ENCODE data around the gene USP36. TPM values are rescaled to one million over a fixed set of nuclear protein-coding genes. Genes with fewer than 3 reads are reported as not detected.

Gene USP36
- polyA plus RNA-seq, 1 experiment = 18.3 TPM

GRCh38 chr17:78864117-78864516 lies 23.5 kb upstream of the USP36 start:
- DNase-seq (ENCODE audit: low read depth, low spot score) = no peak
- POLR2A ChIA-PET = interaction anchor here (0.6 kb wide), 1 partner anchor 14 kb away, joined by 4 read pairs; no protein-coding TSS in a partner anchor
- CTCF ChIA-PET = interaction anchor here (1.2 kb wide), 1 partner anchor 107 kb away, joined by 5 read pairs; no protein-coding TSS in a partner anchor

GRCh38 chr17:78862073-78863023 lies 21.7 kb upstream of the USP36 start:
- H3K9me3 ChIP-seq (ENCODE audit: control insufficient read depth, insufficient read depth, low read length) = peaks cover 6% of the 10 kb centered on the region; the same call in 1 of the 2 replicates
- CTCF ChIA-PET = interaction anchor here (0.6 to 1.0 kb wide), 2 partner anchors 9 to 205 kb away, joined by 3 to 4 read pairs; no protein-coding TSS in a partner anchor
- no peaks in the 10 kb centered on the region for H3K27me3 ChIP-seq (ENCODE audit: control insufficient read depth, insufficient read depth, low read length)
- DNase-seq (ENCODE audit: low read depth, low spot score) = peak; percentile 93
- H3K27ac ChIP-seq (ENCODE audit: low read depth, low read length) = peak overlapping the region; percentile 97
- TF ChIP-seq, protein P1, sequence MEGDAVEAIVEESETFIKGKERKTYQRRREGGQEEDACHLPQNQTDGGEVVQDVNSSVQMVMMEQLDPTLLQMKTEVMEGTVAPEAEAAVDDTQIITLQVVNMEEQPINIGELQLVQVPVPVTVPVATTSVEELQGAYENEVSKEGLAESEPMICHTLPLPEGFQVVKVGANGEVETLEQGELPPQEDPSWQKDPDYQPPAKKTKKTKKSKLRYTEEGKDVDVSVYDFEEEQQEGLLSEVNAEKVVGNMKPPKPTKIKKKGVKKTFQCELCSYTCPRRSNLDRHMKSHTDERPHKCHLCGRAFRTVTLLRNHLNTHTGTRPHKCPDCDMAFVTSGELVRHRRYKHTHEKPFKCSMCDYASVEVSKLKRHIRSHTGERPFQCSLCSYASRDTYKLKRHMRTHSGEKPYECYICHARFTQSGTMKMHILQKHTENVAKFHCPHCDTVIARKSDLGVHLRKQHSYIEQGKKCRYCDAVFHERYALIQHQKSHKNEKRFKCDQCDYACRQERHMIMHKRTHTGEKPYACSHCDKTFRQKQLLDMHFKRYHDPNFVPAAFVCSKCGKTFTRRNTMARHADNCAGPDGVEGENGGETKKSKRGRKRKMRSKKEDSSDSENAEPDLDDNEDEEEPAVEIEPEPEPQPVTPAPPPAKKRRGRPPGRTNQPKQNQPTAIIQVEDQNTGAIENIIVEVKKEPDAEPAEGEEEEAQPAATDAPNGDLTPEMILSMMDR (IDR thresholded peaks at IDR 0.05; ENCODE audit: low read depth, low read length) = no peak
- peak overlapping the region; percentile 17 for H3K4me3 ChIP-seq (ENCODE audit: low read depth, low read length)
- POLR2A ChIA-PET = interaction anchor here (0.6 to 1.5 kb wide), 5 partner anchors 14 to 564 kb away, joined by 3 to 5 read pairs (median 4); no protein-coding TSS in a partner anchor

More at GRCh38 chr17:78864117-78864516, 23.5 kb upstream of the USP36 start:
- Histone ChIP-seq H3K4me3 (ENCODE audit: low read depth, low read length) (no peak overlapping the region), H3K27ac (ENCODE audit: low read depth, low read length) (no peak overlapping the region), H3K9me3 (ENCODE audit: control insufficient read depth, insufficient read depth, low read length) (peaks cover 6% of the 10 kb centered on the region; the same call in 1 of the 2 replicates), H3K27me3 (ENCODE audit: control insufficient read depth, insufficient read depth, low read length) (no peaks in the 10 kb centered on the region)
- TF ChIP-seq, protein P1 (IDR thresholded peaks at IDR 0.05; ENCODE audit: low read depth, low read length) = no peak

DNA sequence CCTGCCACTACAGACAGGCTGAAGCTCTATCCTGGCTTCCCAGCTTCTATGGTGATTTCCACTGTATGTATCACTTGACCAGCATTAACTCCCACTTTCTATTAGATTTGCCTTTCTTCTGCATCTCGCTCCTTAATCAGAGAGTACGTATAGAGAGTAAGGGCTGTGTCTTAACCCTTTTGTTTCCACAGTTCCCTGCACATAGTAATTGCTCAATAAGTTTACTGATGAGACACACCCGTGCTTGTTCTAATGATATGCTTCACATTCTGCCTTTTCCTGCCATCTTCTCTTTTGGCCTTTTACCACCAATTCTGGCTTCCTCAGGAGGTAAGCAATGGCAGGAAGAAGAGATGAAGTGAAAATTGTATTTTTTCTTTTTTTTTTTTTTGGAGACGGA lies 20.6 kb upstream of the USP36 start:
- Histone ChIP-seq H3K9me3 (ENCODE audit: control insufficient read depth, insufficient read depth, low read length) (peaks cover 6% of the 10 kb centered on the region; the same call in 1 of the 2 replicates), H3K27ac (ENCODE audit: low read depth, low read length) (peak overlapping the region; percentile 97), H3K27me3 (ENCODE audit: control insufficient read depth, insufficient read depth, low read length) (no peaks in the 10 kb centered on the region), H3K4me3 (ENCODE audit: low read depth, low read length) (no peak overlapping the region)
- POLR2A ChIA-PET = interaction anchor here (0.5 to 0.7 kb wide), 3 partner anchors 38 to 72 kb away, joined by 3 read pairs; no protein-coding TSS in a partner anchor
- CTCF ChIA-PET = interaction anchor here (1.5 kb wide), 1 partner anchor 110 kb away, joined by 7 read pairs; no protein-coding TSS in a partner anchor
- TF ChIP-seq, protein P1 (IDR thresholded peaks at IDR 0.05; ENCODE audit: low read depth, low read length) = no peak
- no peak for DNase-seq (ENCODE audit: low read depth, low spot score)

DNA sequence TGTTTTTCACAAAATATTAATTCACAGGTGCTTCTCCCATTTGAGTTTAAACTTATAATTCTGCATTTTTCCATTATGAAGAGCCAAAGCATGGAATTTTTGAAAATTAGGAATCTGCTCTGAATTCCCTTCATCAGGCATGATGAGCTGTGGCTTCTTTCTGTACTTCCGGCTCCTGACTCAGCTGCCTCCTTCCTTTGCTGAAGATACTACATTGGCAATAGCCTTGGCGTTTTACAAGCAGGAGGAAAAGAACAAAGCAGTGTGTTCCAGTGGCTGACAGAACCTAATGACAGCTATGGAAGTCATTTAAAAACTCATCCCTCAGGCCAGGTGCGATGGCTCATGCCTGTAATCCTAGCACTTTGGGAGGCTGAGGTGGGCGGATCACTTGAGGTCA lies 18.4 kb upstream of the USP36 start:
- H3K9me3 ChIP-seq (ENCODE audit: control insufficient read depth, insufficient read depth, low read length) = peaks cover 6% of the 10 kb centered on the region; the same call in 1 of the 2 replicates
- TF ChIP-seq, protein P1 (IDR thresholded peaks at IDR 0.05; ENCODE audit: low read depth, low read length) = no peak
- no peak overlapping the region for H3K4me3 ChIP-seq (ENCODE audit: low read depth, low read length)
- no peak overlapping the region for H3K27ac ChIP-seq (ENCODE audit: low read depth, low read length)
- DNase-seq (ENCODE audit: low read depth, low spot score) = no peak
- ChIA-PET POLR2A (no interaction called here), CTCF (no interaction called here)
- H3K27me3 ChIP-seq (ENCODE audit: control insufficient read depth, insufficient read depth, low read length) = no peaks in the 10 kb centered on the region
